Hypothalamus (tissue), 51 donors: Measurements from ENCODE around the gene MEGF11.

Experiments used
- DNase-seq, 51 donors: peaks; one replicate each; lab custom pipeline; 2025; lab: John Stamatoyannopoulos, UW

MEGF11 gene

DNA sequence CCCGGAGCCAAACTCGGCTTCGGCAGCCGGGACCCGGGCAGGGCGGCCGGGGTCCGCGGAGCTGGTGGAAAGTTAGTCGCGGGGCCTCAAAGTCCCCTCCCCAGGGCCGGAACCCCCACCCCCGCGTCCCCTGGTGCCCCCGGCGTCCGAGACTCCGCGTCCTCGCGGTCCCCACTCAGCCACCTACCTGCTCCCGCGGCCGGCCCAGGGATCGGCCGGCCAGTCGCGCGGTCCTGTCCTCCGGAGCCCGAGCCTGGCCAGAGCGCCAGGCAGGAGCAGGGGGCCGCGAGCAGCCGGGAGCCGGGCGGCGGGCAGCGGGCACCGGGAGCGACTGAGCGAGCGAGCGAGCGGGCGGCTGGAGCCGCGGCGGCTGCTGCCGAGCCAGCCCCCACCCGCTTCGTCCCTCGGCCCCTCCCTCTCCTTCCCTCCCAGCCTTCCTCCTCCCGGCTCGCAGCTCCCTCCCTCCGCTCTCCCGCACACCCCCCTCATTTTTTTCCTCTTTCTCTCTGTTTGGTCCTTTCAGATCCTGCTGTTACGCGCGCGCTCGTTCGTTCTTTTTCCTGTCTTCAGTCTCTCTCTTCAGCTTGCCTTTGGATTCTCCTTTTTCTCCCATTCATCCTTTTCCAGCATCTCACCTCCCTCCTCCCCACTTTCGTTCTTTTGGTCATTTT is at the start of gene MEGF11:
Gene MEGF11, minus strand, starts transcription at position 333 of the 671 bp plus-strand sequence. CDS start 125,347 bp downstream, outside the sequence.
- peak in 25 of 51 donors; percentile 6 to 52 (median 25) for DNase-seq

DNA sequence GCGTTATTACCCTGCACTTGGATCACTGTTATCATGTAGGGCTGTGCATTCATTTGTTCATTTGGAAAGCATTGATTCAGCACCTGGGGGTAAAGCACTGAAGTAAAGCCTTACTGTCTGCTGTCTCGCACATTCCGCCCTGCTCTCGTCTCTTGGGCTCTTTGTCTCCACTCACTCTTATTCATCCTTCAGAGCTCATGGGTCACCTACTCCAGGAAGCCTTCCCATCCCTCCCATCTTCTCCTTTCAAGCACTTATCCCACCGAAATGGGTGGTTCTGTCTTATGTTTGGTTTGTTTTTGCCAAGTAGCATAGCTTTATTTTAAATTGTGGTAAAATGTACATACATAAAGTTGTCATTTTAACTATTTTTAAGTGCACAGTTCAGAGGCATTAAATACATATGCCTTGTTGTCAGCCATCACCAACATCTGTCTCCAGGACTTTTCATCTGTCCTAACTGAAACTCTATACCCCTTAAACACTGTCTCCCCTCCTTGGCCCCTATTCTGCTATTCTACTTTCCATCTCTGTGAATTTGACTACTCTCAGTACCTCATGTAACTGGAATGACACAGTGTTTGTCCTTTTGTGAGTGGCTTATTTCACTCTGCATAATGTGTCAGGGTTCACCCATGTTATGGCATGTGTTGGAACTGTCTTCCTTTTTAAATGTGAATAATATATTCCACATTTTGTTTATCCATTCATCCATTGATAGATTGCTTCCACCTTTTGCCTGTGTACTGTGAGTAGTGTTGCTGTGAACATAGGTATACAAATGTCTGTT is 49.1 kb upstream of the MEGF11 start:
- DNase-seq: no peak

DNA sequence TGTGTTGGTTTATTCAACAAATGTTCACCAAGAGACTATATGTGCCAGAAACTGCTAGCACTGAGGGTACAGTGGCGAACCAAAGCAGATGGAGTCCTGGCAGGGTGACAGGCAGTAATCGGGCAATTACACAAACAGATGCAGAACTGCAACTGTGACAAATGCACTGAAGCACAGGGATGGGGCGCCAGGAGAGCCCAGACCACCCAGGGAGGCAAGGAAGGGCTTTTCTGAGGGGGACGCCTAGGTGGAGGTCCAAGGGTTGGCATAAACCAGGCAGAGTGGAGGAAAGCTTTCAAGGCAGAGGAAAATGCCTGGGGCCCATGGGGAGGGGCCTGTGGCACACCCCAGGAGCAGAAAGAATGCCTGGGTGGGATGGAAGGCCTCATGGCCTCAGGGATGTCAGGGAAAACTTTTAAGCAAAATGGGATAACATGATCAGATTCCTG is 45.3 kb upstream of the MEGF11 start:
- DNase-seq: no peak

DNA sequence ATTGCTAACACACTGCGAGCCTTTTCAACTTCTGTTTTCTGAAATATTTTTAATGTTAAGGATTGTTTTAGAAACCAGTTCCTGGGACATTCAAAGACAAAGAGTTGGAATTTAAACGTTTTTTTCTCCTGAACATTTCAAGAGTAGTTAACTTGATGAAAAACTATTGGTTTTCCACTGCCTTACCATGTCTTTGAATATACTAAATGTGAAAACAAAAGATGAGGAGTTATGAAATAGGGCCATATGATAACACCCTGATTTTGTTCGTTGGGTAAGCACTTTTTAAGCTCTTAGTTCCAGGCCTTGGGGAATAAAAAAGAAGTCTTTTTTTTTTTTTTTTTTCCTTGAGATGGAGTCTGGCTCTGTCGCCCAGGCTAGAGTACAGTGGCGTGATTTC is 42.6 kb upstream of the MEGF11 start:
- DNase-seq: no peak

DNA sequence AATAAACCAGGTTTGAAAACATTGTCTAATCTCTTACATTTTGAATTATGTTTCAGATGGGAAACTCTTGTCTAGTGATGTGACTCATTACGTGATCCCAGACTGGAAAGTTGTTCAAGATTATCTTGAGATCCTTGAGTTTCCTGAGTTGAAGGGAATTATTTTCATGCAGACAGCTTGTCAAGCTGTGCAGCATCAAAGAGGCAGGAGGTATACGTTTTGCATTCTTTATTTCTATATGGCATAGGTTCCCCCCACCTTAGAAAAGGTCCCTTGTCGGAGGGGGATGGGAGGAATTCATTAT is 41.3 kb upstream of the MEGF11 start:
- DNase-seq: no peak

DNA sequence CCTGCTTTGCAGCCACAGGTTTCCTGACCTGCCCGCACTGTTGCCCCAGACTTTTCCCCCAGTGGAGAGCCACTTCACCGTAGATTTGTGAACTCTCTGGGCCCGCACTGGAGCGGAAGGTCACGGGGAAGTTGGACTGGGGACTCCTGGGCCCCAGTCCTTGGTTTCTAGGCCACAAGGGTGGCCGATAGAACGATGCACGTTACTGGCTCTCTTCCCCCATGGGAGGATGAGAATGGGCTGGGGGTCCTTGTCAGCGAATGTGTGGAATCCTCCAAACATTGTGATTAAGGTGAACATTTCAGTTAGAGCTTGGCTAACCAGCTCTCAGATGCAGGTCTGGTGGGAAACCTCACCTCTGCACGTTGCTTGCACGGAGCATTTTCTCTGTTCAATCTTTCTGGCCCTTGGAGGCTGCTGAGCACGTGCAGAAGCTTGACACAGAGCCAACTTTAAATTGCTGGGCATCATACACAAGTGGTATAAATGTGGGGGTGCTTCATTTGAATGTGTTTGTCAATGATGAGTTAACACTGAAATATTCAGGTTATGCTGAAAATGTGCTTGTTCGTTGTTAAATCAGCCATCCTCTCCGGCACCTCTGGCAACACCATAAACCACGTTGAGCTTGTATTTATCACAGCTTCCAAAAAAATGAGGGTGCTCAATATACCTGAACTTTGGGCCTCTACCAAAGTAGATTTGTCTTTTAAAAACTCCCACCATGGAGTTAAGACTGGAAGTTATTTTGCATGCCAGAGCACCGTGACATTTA is 40.8 kb upstream of the MEGF11 start:
- peak in 15 of 51 donors; percentile 10 to 65 (median 46) for DNase-seq

DNA sequence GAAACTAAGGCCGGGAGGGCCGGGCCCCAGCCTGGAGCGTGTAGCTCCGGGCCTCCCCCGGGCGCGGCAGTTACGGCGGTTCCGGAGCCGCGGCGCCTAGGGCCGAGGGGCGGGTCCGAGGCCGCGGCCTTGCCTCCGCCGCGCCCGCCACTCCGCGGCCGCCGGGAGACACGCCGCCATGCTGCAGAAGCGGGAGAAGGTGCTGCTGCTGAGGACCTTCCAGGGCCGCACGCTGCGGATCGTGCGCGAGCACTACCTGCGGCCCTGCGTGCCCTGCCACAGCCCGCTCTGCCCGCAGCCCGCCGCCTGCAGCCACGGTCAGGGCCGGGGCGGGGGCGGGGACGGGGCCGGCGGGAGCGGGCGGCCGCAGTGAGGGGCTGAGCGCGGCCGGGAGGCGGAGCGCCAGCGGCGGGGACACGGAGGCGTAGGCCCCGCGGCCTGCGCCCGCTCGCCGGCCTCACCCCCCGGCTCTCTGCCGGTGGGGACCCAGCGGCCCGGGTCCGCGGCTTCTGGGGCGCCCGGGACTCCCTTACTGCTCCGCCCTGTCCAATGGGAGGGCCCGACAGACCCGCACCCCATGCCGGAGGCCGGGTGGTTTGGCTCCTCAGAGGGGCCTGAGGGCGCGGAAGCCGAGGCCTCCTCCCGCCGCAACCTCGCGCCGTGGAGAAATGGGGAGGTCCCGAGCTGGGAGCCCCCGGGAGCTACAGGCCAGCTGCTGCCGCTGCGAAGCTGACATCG is 40.0 kb upstream of the MEGF11 start, which contains the start of gene DIS3L:
Gene DIS3L, plus strand, starts transcription at position 150 of the 738 bp plus-strand sequence. Its CDS starts 29 bp downstream, at position 179.
- DNase-seq: peak in 42 of 51 donors; percentile 16 to 82 (median 56)

DNA sequence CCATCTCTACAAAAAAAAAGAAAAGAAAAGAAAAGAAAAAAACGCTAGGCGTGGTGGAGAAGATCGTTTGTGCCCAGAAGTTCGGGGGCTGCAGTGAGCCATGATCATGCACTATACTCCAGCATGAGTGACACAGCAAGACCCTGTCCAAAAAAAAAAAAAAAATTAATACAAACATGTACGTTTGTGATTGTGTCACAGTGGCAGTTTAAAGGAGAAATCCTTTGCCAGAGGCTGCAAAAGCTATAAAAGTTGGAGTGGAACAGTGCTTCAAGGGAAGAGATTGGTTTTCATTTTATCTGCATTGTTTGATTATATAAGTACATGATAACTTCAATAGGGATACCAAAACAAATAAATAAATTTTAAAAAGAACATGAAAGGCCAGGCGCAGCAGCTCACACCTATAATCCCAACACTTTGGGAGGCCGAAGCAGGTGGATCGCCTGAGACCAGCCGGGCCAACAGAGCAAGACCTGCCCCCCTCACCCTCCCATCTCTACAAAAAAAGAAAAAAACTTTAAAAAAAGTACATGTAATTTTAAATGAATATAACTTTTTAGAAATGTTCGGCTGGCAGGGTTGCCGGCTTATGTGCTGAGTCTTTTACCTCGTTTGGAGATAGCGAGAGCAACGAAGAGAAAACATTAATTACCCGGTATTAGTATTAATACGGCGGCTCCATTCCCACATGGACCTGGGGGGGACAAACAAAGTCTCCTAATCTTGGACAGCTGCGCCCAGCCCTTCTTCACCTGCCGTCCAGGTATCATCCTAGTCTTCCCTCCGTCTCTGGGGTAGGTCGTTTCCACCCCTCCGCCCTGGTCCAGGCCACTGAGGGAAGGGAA is 39.2 kb upstream of the MEGF11 start:
- DNase-seq: peak in 5 of 51 donors; percentile 13 to 70 (median 48)

DNA sequence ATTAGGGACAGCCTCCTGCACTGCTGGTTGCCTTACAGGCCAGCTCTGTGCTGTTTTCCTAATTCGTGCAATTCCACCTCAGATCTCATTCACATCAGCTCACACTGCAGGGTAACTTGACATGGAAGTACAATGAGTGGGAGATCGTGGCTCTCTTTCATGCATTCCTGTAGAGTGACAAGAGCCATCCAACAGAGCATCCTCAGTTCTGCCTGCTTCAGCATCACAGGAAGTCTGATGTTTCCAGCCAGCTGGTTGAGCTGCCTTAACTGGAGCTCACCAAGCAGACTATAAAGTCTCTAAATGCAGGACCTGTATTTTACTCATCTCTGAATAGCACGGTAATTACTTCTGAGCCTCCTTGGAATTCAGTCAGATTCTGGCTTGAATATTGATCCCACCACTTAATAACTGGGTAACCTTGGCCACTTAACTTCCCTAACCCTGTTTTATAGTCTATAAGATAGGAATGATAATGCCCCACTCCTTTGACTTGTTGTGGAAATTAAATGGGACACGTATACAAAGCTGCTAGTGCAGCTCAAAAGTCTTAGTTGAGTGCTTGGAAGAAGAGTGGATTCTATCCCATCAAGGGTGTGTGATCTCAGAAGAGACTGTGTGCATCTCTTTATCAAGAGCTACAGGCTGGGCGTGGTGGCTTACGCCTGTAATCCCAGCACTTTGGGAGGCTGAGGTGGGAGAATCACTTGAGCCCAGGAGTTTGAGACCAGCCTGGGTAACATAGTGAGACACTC is 38.4 kb upstream of the MEGF11 start:
- DNase-seq: peak in 1 of 51 donors; percentile 2

DNA sequence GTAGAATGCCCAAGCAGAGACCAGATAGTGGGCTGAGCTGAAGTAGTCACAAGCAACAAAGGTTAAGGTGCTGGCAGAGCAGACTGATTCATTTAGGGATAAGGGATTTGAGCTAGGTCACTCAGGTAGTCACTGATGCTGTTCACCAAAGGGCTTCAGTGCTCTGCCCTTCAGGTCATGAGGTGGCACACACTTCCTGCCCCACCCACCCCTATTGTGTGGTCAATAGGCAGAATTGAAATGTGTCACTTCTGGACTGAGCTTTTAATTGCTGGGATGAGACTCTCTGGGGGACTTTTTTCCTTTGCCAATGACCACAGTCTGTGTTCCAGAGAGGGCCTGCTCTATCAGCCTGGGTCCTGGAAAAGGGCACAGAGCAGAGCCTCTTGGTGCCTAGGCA is 37.0 kb upstream of the MEGF11 start:
- peak in 1 of 51 donors; percentile 0 for DNase-seq

DNA sequence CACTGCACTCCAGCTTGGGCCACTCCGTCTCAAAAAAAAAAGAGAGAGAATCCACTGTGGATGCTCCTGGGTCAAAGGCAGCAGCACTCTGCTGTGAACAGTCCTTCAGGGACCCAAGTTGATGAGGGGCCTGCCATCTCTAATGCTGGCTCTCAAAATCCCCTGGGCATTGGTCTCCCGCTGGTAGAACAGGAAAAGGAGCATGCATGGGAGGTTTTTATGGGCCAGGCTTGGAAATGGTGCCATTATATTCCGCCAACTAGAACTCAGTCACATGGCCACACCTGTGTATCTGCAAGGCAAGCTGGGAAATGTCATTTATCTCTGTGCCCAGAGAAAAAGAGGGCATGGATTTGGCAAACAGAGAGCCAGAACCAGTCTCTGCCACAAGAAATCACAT is 36.5 kb upstream of the MEGF11 start:
- no peak for DNase-seq

DNA sequence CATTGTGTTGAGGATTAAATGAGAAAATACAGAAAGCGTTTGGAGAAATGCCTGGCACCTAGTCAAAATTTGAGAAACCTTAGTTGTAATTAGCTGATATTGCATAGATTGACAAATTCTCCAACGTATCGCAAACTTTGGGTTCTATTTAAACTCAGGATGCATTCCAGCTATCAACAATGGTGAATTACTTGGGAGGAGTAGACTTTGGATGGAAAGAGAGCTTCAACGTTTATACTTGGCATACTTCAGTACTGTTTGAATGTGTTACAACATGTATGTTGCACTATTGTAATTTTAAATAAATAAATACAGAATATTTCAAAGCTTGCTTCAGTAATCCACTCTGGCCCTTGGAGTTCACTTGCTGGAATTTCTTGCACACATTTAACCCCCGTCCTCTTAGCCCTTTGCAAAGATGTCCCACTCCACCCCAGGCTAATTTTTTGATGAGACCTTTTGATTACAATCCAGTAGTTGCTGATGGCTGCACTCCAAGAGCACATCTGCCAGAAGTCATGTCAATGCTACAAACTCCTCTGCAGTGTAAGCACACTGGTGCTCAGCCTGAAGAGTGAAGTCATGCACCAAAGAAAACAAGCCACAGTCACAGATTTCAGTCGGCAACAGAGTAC is 35.1 kb upstream of the MEGF11 start:
- DNase-seq: no peak

DNA sequence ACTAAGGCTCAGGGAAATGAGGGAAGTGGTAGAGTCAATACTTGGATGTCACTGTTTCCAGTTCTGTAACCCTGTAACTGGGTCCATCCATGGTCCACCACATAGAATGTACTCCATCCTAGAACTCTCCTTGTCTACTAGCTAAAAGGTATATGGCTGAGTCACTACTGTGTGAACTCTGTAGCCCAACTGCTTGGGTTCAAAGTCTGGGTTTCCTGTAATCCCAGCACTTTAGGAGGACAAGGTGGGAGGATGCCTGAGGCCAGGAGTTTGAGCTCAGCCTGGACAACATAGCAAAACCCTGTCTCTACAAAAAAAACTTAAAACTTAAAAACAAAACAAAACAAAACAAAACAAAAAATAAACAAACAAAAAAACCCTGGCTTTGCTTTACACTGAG is 34.5 kb upstream of the MEGF11 start:
- DNase-seq: no peak

DNA sequence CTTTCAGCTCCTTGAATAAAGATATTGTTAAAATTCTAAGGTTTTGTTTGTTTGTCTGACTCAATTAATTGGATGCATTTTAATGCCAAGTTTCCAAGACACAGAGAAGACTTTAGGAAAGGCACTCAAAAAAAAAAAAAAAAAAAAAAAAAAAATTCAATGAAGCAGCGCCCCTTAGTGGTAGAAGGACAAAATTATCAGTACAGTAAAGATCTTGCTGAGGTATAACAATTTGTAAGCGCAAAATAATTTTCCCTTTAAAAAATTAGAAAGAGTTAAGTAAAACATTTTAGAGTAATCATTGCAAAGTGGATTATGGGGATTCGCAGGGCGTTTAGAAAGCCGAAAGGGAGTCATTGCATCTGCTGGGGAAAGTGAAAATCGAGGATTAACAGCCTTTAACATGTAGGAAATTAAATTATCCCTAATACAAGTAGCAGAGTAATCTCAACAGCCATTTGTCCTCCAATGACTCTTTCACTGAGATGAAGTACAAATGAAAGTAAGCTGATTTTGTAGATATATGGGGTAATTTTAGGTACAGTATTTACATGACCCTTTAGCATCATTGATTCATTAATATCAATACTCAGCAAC is 34.0 kb upstream of the MEGF11 start:
- peak in 1 of 51 donors; percentile 2 for DNase-seq

DNA sequence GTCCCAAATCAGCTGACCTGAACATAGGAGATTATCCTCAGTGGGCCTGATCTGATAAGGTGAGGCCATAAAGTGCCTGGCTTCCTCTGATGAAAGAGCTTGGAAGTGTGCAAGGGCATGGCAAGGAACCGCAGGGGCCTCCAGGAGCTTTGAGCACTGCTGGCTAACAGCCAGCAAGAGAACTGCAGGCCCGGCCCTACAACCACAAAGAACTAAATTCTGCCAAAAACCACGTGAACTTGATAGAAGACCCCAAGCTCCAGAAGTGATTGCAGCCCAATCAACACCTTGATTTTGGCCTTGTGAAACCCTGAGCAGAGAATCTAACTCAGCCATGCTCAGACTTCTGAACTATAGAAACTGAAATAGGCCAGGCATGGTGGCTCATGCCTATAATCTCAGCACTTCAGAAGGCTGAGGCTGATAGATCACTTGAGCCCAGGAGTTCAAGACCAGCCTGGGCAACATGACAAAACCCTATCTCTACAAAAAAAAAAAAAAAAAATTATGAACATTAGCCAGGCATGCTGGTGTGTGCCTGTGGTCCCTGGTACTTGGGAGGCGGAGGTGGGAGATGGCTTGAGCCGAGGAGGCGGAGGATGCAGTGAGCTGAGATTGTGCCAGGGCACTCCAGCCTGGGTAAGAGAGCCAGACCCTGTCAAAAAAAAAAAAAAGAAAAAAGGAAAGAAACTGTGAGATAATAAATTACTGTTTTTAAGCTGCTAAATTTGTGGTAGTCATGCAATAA is 32.2 kb upstream of the MEGF11 start:
- no peak for DNase-seq

DNA sequence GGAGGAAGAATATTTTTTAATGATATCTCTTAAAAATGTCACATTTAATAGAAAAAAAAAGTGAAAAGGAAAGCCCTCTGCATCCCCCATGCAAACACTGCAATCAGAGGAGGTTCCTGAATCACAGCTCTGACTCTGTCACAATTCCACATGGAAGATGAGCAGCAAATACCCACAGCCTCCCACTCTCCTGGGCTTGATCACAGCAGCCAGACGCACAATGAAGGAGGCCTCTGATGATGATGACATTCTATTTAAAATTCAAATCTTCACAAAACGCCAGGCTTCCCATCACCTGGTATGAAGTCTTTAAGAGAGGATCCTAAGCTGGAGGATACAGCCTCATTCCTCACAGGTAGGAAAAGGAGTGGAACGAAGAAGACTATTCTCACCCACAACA is 30.7 kb upstream of the MEGF11 start:
- no peak for DNase-seq

DNA sequence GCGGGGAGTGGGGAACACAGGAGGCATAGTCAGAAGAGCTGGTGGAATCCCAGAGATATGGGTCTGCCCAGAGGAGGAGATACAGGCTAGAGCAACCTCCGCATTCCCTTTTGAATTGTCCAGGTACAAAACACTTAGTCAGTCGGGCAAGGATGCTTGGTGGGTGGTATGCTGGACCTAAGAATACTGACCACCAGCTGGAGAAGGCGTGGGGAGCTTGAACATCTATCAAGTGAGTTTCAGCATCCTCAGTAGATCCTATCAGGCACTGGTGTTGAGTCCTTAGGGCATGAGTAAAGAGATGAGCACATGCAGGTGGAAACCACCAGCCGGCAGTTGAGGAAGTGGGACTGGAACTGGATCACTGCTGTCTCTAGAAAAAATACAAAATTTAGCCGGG is 25.1 kb upstream of the MEGF11 start:
- DNase-seq: no peak
